Lung (tissue), 12 donors: ENCODE measurements around the gene BRIX1. TPM values are rescaled to one million over a fixed set of nuclear protein-coding genes. Genes with fewer than 3 reads are reported as not detected.

Experiments
- ATAC-seq: fragments of 200-7000 bp; cut with Tn5 transposase; one replicate; pipeline ENCODE4 v1.9.1; 2020; ENCODE audit warnings: moderate number of reproducible peaks; ENCODE audit not compliant: insufficient read depth, low FRiP score
- DNase-seq, 3 donors: peaks; one replicate each; pipeline ENCODE4 v3.0.0-alpha.2; 2013 to 2017
- H3K27ac ChIP-seq, 2 donors: one replicate each; pipeline ENCODE4 v1.5.1; 2013; ENCODE audit warnings: mild to moderate bottlenecking in 2 of 2, moderate library complexity in 2 of 2, control low read depth in 1 of 2, inconsistent platforms in 1 of 2, low read depth in 1 of 2, low read length in 1 of 2
- H3K27me3 ChIP-seq, 3 donors: one replicate each; pipeline ENCODE4 v1.5.1; 2013; ENCODE audit warnings: low read length in 2 of 3; ENCODE audit not compliant: control insufficient read depth in 3 of 3, insufficient read depth in 3 of 3
- H3K36me3 ChIP-seq, 4 donors: one replicate each; pipeline ENCODE4 v1.5.1; 2013; ENCODE audit warnings: low read length in 4 of 4, mild to moderate bottlenecking in 1 of 4, moderate library complexity in 1 of 4; ENCODE audit not compliant: control insufficient read depth in 4 of 4, insufficient read depth in 4 of 4
- H3K4me1 ChIP-seq, 5 donors: one replicate each; pipeline ENCODE4 v1.5.1; 2013; ENCODE audit warnings: low read length in 5 of 5, mild to moderate bottlenecking in 2 of 5, moderate library complexity in 1 of 5; ENCODE audit not compliant: control insufficient read depth in 5 of 5, insufficient read depth in 5 of 5
- H3K4me3 ChIP-seq: one replicate; pipeline ENCODE4 v1.5.1; 2013; ENCODE audit warnings: mild to moderate bottlenecking, control low read depth, moderate library complexity
- H3K9ac ChIP-seq, 2 donors: one replicate each; pipeline ENCODE4 v1.5.1; 2013; ENCODE audit warnings: low read length in 2 of 2, control low read depth in 1 of 2; ENCODE audit not compliant: insufficient read depth in 1 of 2
- H3K9me3 ChIP-seq, 4 donors: one replicate each; pipeline ENCODE4 v1.5.1; 2013; ENCODE audit warnings: low read length in 3 of 4, mild to moderate bottlenecking in 1 of 4, moderate library complexity in 1 of 4; ENCODE audit not compliant: control insufficient read depth in 4 of 4, insufficient read depth in 3 of 4
- WGBS, 2 donors: extraction: QIAGEN DNeasy Blood & Tissue Kit; methylation state at CpG; one replicate each; pipeline ENCODE4 v1.1.7; 2013; 5-methylcytosine and 5-hydroxymethylcytosine counted together
- polyA plus RNA-seq, 2 donors: library from polyadenylated mRNA; stranded (reverse); fragments of 200-250 nt; gene quantifications; one replicate each; pipeline ENCODE4 v1.2.1, GENCODE V29; 2013
- total RNA-seq, 2 donors: library from RNA; depleted of rRNA in 1 of 2; stranded (reverse); fragments of >200 nt in 1 of 2; gene quantifications; one replicate each; pipeline ENCODE4 v1.2.1, GENCODE V29; 2014 to 2021
- TF ChIP-seq, protein P1 (sequence below): IDR thresholded peaks from 2 replicates; pipeline ENCODE4 v1.5.1; 2012; ENCODE audit warnings: mild to moderate bottlenecking; ENCODE audit errors: control extremely low read depth, extremely low read depth
- donor health status: control.
- donor health status: control.
- donor health status: Bipolar disorder and iron deficiency.
- donor health status: healthy.
- donor health status: DM: yes; HTN: yes; CAD: no.

The BRIX1 gene
- total and polyA plus RNA-seq, 4 donors = 17.6 to 31.2 (median 22.4) TPM

- TF ChIP-seq, protein P1, sequence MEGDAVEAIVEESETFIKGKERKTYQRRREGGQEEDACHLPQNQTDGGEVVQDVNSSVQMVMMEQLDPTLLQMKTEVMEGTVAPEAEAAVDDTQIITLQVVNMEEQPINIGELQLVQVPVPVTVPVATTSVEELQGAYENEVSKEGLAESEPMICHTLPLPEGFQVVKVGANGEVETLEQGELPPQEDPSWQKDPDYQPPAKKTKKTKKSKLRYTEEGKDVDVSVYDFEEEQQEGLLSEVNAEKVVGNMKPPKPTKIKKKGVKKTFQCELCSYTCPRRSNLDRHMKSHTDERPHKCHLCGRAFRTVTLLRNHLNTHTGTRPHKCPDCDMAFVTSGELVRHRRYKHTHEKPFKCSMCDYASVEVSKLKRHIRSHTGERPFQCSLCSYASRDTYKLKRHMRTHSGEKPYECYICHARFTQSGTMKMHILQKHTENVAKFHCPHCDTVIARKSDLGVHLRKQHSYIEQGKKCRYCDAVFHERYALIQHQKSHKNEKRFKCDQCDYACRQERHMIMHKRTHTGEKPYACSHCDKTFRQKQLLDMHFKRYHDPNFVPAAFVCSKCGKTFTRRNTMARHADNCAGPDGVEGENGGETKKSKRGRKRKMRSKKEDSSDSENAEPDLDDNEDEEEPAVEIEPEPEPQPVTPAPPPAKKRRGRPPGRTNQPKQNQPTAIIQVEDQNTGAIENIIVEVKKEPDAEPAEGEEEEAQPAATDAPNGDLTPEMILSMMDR = no peak
- Histone ChIP-seq H3K9me3 (no peaks in the 10 kb centered on the region), H3K36me3 (peaks cover 0 to 3% (median 0%) of the 10 kb centered on the region in 4 donors), H3K9ac (no peak overlapping the region), H3K27ac (no peak overlapping the region), H3K27me3 (no peaks in the 10 kb centered on the region), H3K4me1 (peaks cover 0 to 4% (median 0%) of the 10 kb centered on the region in 5 donors), H3K4me3 (no peak overlapping the region)
- no peak for ATAC-seq
- WGBS, 2 donors = 90 to 92% methylated on average over 6 of the region's 6 CpGs
- no peak for DNase-seq
These were observed 14.9 kb upstream of the BRIX1 start for GRCh38 chr5:34900652-34901051.

DNA sequence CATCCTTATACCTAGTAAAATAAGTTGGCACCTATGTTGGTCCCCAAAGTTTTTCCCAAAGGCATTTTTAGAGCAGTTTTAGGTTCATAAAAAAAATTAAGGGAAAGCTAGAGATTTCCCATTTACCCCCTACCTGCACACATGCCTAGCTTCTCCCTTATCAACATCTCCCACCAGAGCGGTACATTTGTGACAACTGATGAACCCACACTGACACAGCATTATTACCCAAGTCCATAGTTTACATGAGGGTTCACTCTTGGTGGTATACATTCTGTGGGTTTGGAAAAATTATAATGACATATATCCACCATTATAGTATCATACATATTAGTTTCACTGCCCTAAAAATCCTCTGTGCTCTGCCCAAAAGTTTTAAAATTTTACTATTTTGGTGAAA lies 12.3 kb upstream of the BRIX1 start:
- DNase-seq (no peak), ATAC-seq (no peak)
- no peaks in the 10 kb centered on the region for H3K4me1 ChIP-seq
- no peak overlapping the region for H3K4me3 ChIP-seq
- TF ChIP-seq, protein P1 = no peak
- H3K27me3 ChIP-seq = no peaks in the 10 kb centered on the region
- H3K9me3 ChIP-seq = no peaks in the 10 kb centered on the region
- no peak overlapping the region for H3K27ac ChIP-seq
- H3K36me3 ChIP-seq = peaks cover 0 to 3% (median under 1%) of the 10 kb centered on the region in 4 donors
- WGBS, 2 donors = 38 to 86% methylated on average over 1 of the region's 1 CpG
- no peak overlapping the region for H3K9ac ChIP-seq

GRCh38 chr5:34905564-34905963 lies 9.9 kb upstream of the BRIX1 start:
- H3K4me3 ChIP-seq = no peak overlapping the region
- H3K36me3 ChIP-seq = peaks cover 2 to 21% (median 6%) of the 10 kb centered on the region in 4 donors
- H3K27ac ChIP-seq = no peak overlapping the region
- TF ChIP-seq, protein P1 = no peak
- no peak overlapping the region for H3K9ac ChIP-seq
- DNase-seq = peak in 1 of 3 donors; percentile 28
- ATAC-seq = no peak
- no peaks in the 10 kb centered on the region for H3K27me3 ChIP-seq
- no peaks in the 10 kb centered on the region for H3K4me1 ChIP-seq
- H3K9me3 ChIP-seq = no peaks in the 10 kb centered on the region
- 89% methylated on average over 2 of the region's 2 CpGs for WGBS, 2 donors

GRCh38 chr5:34913072-34913471 lies 2.4 kb upstream of the BRIX1 start:
- no peak overlapping the region for H3K4me3 ChIP-seq
- peaks cover 0 to 20% (median 15%) of the 10 kb centered on the region in 5 donors for H3K4me1 ChIP-seq
- DNase-seq = no peak
- no peak for ATAC-seq
- H3K27me3 ChIP-seq = no peaks in the 10 kb centered on the region
- TF ChIP-seq, protein P1 = no peak
- no peak overlapping the region for H3K27ac ChIP-seq
- H3K36me3 ChIP-seq = peaks cover 6 to 29% (median 15%) of the 10 kb centered on the region in 4 donors
- no peaks in the 10 kb centered on the region for H3K9me3 ChIP-seq
- H3K9ac ChIP-seq = no peak overlapping the region
- WGBS, 2 donors = 75 to 83% methylated on average over 2 of the region's 2 CpGs
